Subcutaneous adipose tissue (tissue), 4 donors: ENCODE data around the gene PSMA6. TPM values are rescaled to one million over a fixed set of nuclear protein-coding genes. Genes with fewer than 3 reads are reported as not detected.

Experiments
- CTCF ChIP-seq: fragments of 450-650 bp; IDR thresholded peaks from one replicate; pipeline ENCODE4 v1.5.1; 2016; ENCODE audit warnings: low read depth, mild to moderate bottlenecking, control low read depth, antibody characterized with exemption, moderate library complexity
- total RNA-seq, 4 donors: library from RNA; depleted of rRNA; stranded (reverse); fragments of >200 nt; gene quantifications; one replicate each; pipeline ENCODE4 v1.1.0, GENCODE V29; 2016

Gene PSMA6
- total RNA-seq, 4 donors from 2014 or later = 158 to 210 (median 166) TPM

GRCh38 chr14:35304812-35305462 lies 12.8 kb downstream of the PSMA6 start:
- TF ChIP-seq CTCF = no peak

- no peak for TF ChIP-seq CTCF
These were observed 13.5 kb downstream of the PSMA6 start for GRCh38 chr14:35305633-35306032.

GRCh38 chr14:35306114-35306513 lies 13.9 kb downstream of the PSMA6 start:
- TF ChIP-seq CTCF = no peak

- TF ChIP-seq CTCF = no peak
These were observed 25.6 kb downstream of the PSMA6 start for GRCh38 chr14:35317820-35318219.

GRCh38 chr14:35319509-35319908 lies 27.3 kb downstream of the PSMA6 start:
- no peak for TF ChIP-seq CTCF

GRCh38 chr14:35320472-35320871 lies 28.3 kb downstream of the PSMA6 start:
- TF ChIP-seq CTCF = no peak

GRCh38 chr14:35326375-35326774 lies 34.2 kb downstream of the PSMA6 start:
- no peak for TF ChIP-seq CTCF
